CD4-positive, alpha-beta memory T cell (primary cell): Measurements from ENCODE around the gene NMRK2. TPM values are rescaled to one million over a fixed set of nuclear protein-coding genes. Genes with fewer than 3 reads are reported as not detected.

Experiments
- CTCF ChIA-PET: fragments of 350-600 bp; sonication (Branson Sonifier 250); formaldehyde crosslinking; loops from one replicate; lab custom pipeline; 2021; ENCODE audit warnings: inconsistent platforms; ENCODE audit not compliant: partially characterized antibody; lab: Charles Lee
- POLR2A ChIA-PET: fragments of 350-600 bp; sonication (Branson Sonifier 250); formaldehyde crosslinking; loops from one replicate; lab custom pipeline; 2021; ENCODE audit not compliant: partially characterized antibody; lab: Charles Lee
- DNase-seq, 5 donors: peaks; one replicate each; pipeline versions ENCODE4 v3.0.0 to v3.0.0-alpha.2; 2020 to 2022; ENCODE audit warnings: mixed read lengths in 1 of 5
- H3K27ac ChIP-seq: one replicate; pipeline ENCODE4 v1.7.0; 2013; ENCODE audit warnings: low read depth, low read length
- H3K27me3 ChIP-seq: 2 replicates; pipeline ENCODE4 v1.7.0; 2013; ENCODE audit warnings: mild to moderate bottlenecking, low read length, moderate library complexity; ENCODE audit not compliant: insufficient read depth
- H3K36me3 ChIP-seq: 2 replicates; pipeline ENCODE4 v1.7.0; 2013; ENCODE audit warnings: mild to moderate bottlenecking, low read length, moderate library complexity; ENCODE audit not compliant: insufficient read depth
- H3K4me1 ChIP-seq: 2 replicates; pipeline ENCODE4 v1.7.0; 2013; ENCODE audit warnings: mild to moderate bottlenecking, low read length, moderate library complexity; ENCODE audit not compliant: insufficient read depth
- H3K4me3 ChIP-seq, 2 donors: one replicate each; pipeline ENCODE4 v1.7.0; 2013; ENCODE audit warnings: low read length in 2 of 2, mild to moderate bottlenecking in 1 of 2
- H3K9me3 ChIP-seq, 2 donors: one replicate each; pipeline ENCODE4 v1.7.0; 2013; ENCODE audit warnings: low read length in 2 of 2, control low read depth in 1 of 2; ENCODE audit not compliant: control insufficient read depth in 1 of 2
- H3K27ac Mint-ChIP-seq, 7 donors: one replicate each; pipeline ENCODE4 v1.8.0; 2020 to 2021; ENCODE audit warnings: mixed read lengths in 7 of 7, mild to moderate bottlenecking in 6 of 7, inconsistent platforms in 3 of 7, moderate library complexity in 3 of 7
- H3K27me3 Mint-ChIP-seq, 2 donors: one replicate each; pipeline ENCODE4 v1.8.0; 2020 to 2021; ENCODE audit warnings: mixed read lengths in 2 of 2
- H3K36me3 Mint-ChIP-seq, 2 donors: one replicate each; pipeline ENCODE4 v1.8.0; 2020 to 2021; ENCODE audit warnings: mixed read lengths in 2 of 2, inconsistent platforms in 1 of 2, mild to moderate bottlenecking in 1 of 2
- H3K4me1 Mint-ChIP-seq, 4 donors: one replicate each; pipeline ENCODE4 v1.8.0; 2020 to 2021; ENCODE audit warnings: mixed read lengths in 4 of 4, mild to moderate bottlenecking in 1 of 4
- H3K4me3 Mint-ChIP-seq, 8 donors: one replicate each; pipeline ENCODE4 v1.8.0; 2020 to 2021; ENCODE audit warnings: mixed read lengths in 8 of 8, mild to moderate bottlenecking in 7 of 8, moderate library complexity in 6 of 8, inconsistent platforms in 3 of 8
- H3K9me3 Mint-ChIP-seq, 8 donors: one replicate each; pipeline ENCODE4 v1.8.0; 2020 to 2021; ENCODE audit warnings: mixed read lengths in 8 of 8, mild to moderate bottlenecking in 5 of 8, inconsistent platforms in 3 of 8, moderate library complexity in 1 of 8
- intact Hi-C: fragments of 100-400 bp; cut with micrococcal nuclease; formaldehyde crosslinking; loops from one replicate; pipeline ENCODE4 v1.15.1; 2023
- polyA plus RNA-seq, 2 donors: library from polyadenylated mRNA; unstranded; fragments of 300-500 nt; fragmentation: Illumina TruSeq; gene quantifications; one replicate each; pipeline ENCODE4 v1.2.3, GENCODE V29; 2021
- total RNA-seq, 2 experiments: library from RNA; stranded (reverse); gene quantifications; one replicate each; pipeline ENCODE4 v1.2.3, GENCODE V29; 2021

Gene NMRK2
- total and polyA plus RNA-seq, 4 experiments from 2014 or later: not detected

DNA sequence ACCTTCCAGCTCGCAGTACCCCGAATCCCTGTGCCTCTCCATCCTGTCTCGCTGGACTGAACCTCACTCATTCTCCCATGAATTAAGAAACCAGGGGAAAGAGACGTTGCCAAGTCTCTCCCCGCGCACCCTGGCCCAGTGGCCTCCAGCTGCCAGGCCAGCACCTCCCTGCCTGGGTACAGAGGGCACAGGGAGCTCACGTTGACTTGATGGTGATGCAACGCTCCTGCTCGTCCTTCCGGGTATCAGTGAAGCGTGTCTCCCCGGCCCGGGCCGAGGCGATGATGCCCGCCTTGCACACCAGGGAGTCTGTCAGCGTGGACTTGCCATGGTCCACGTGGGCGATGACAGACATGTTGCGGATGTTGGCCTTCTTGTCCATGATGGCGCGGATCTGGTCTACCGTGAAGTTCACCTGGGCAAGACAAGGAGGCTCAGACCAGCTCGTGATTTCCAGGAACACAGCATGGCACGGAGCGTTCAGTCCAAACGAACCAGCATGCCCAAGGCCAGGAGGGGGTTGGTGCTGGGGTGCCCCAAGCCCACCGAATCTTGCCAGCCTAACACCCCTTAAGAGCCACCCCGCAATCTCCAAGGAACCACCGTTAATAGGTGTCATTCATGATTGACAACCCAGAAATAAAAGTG, 51.2 kb downstream of the NMRK2 start:
- H3K4me1 ChIP-seq: peaks cover 59% of the 10 kb centered on the region
- H3K27me3 ChIP-seq: no peaks in the 10 kb centered on the region
- Mint-ChIP-seq H3K36me3 (peaks cover 42 to 64% of the 10 kb centered on the region in 2 donors), H3K4me1 (peaks cover 21 to 61% (median 40%) of the 10 kb centered on the region in 4 donors), H3K27me3 (no peaks in the 10 kb centered on the region), H3K4me3 (peak overlapping the region; percentile 96 to 98 (median 97)), H3K27ac (peak overlapping the region; percentile 94 to 99 (median 97)), H3K9me3 (peaks cover 0 to 10% (median 0%) of the 10 kb centered on the region in 8 donors)
- peak overlapping the region; percentile 67 to 93 for H3K4me3 ChIP-seq
- DNase-seq: peak in 1 of 5 donors; percentile 18
- ChIA-PET POLR2A (interaction anchor here (1.2 to 7.2 kb wide), 8 partner anchors 8 to 197 kb away, joined by 3 to 106 read pairs (median 21); partner anchors contain the start of genes DAPK3, PIAS4 and ZBTB7A), CTCF (no interaction called here)
- H3K9me3 ChIP-seq: no peaks in the 10 kb centered on the region
- peak overlapping the region; percentile 91 for H3K27ac ChIP-seq
- intact Hi-C loops: loop anchor here (2.0 kb wide), 1 partner anchor 221 kb away; the partner anchor contains the start of gene MRPL54
- peaks cover 53% of the 10 kb centered on the region for H3K36me3 ChIP-seq

- no peaks in the 10 kb centered on the region for H3K9me3 ChIP-seq
- CTCF ChIA-PET: no interaction called here
- peak overlapping the region; percentile 91 for H3K27ac ChIP-seq
- peak overlapping the region; percentile 96 to 98 (median 97) for H3K4me3 Mint-ChIP-seq
- H3K4me1 Mint-ChIP-seq: peaks cover 19 to 59% (median 40%) of the 10 kb centered on the region in 4 donors
- peak overlapping the region; percentile 94 to 99 (median 97) for H3K27ac Mint-ChIP-seq
- peaks cover 40 to 59% of the 10 kb centered on the region in 2 donors for H3K36me3 Mint-ChIP-seq
- POLR2A ChIA-PET: interaction anchor here (0.6 to 7.2 kb wide), 13 partner anchors 8 to 222 kb away, joined by 3 to 106 read pairs (median 14); partner anchors contain the start of genes DAPK3, MRPL54, PIAS4 and ZBTB7A
- peaks cover 48% of the 10 kb centered on the region for H3K36me3 ChIP-seq
- intact Hi-C loops: loop anchor here (2.0 kb wide), 1 partner anchor 222 kb away; the partner anchor contains the start of gene MRPL54
- peak overlapping the region; percentile 67 to 93 for H3K4me3 ChIP-seq
- H3K27me3 Mint-ChIP-seq: no peaks in the 10 kb centered on the region
- no peaks in the 10 kb centered on the region for H3K27me3 ChIP-seq
- H3K4me1 ChIP-seq: peaks cover 56% of the 10 kb centered on the region
- peaks cover 0 to 10% (median 0%) of the 10 kb centered on the region in 8 donors for H3K9me3 Mint-ChIP-seq
- peak in 1 of 5 donors; percentile 13 for DNase-seq
These were observed 51.7 kb downstream of the NMRK2 start for GRCh38 chr19:3984584-3984907.

- Mint-ChIP-seq H3K4me3 (peak within 1 kb of the TSS; percentile 96 to 98 (median 97)), H3K36me3 (peaks cover 40 to 56% of the 10 kb centered on the region in 2 donors), H3K27ac (peak within 1 kb of the TSS; percentile 94 to 99 (median 97)), H3K9me3 (peaks cover 0 to 10% (median 0%) of the 10 kb centered on the region in 8 donors), H3K27me3 (no peaks in the 10 kb centered on the region), H3K4me1 (peaks cover 20 to 61% (median 41%) of the 10 kb centered on the region in 4 donors)
- peak; percentile 91 to 95 (median 94) for DNase-seq
- Histone ChIP-seq H3K4me3 (peak within 1 kb of the TSS; percentile 67 to 93), H3K4me1 (peaks cover 55% of the 10 kb centered on the region), H3K9me3 (no peaks in the 10 kb centered on the region), H3K27me3 (no peaks in the 10 kb centered on the region), H3K36me3 (peaks cover 44% of the 10 kb centered on the region), H3K27ac (peak within 1 kb of the TSS; percentile 91)
- ChIA-PET POLR2A (interaction anchor here (0.6 to 7.2 kb wide), 26 partner anchors 9 to 358 kb away, joined by 3 to 106 read pairs (median 6); partner anchors contain the start of genes DAPK3, MPND, MRPL54 and PIAS4), CTCF (interaction anchor here (0.6 to 1.7 kb wide), 12 partner anchors 14 to 222 kb away, joined by 3 to 26 read pairs (median 4); partner anchors contain the start of genes DAPK3, MRPL54 and PIAS4)
- intact Hi-C loops: loop anchor here (1.0 to 2.0 kb wide), 4 partner anchors 14 to 222 kb away; partner anchors contain the start of genes ANKRD24, DAPK3, MRPL54 and PIAS4
These were observed 52.2 kb downstream of the NMRK2 start, which contains the start of gene EEF2 for GRCh38 chr19:3984908-3985642. Gene EEF2, minus strand, starts transcription at chr19:3985463. Its CDS starts 83 bp downstream, at chr19:3985380.

DNA sequence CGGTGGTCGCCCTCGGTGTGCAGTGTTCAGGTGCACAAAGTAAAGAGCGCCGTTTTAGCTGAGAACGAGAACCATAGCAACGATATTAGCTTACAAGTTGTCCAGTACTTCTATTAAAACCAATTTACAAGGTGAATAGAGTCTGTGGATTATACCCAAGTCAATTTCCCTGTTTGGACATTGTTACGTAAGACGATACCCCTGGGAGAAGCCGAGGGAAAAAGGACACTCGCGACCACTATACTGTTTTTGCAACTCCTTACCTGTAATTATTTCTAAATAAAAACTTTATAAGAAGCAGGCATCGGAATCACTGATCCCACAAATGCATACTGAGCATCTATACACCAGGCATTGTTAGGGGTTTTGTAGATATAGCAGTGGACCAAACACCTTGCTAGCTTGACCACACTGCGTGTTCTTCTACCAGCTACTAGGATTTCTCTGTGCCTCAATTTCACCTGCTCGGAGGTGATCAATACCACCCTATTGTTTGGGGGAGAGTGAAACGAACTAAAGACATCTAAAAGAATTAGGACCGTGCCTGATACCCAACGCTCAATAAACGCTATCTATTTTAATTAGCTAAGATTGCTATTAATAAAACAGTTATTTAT, 52.9 kb downstream of the NMRK2 start:
- CTCF ChIA-PET: interaction anchor here (0.6 to 1.7 kb wide), 12 partner anchors 14 to 223 kb away, joined by 3 to 26 read pairs (median 4); partner anchors contain the start of genes DAPK3, MRPL54 and PIAS4

DNA sequence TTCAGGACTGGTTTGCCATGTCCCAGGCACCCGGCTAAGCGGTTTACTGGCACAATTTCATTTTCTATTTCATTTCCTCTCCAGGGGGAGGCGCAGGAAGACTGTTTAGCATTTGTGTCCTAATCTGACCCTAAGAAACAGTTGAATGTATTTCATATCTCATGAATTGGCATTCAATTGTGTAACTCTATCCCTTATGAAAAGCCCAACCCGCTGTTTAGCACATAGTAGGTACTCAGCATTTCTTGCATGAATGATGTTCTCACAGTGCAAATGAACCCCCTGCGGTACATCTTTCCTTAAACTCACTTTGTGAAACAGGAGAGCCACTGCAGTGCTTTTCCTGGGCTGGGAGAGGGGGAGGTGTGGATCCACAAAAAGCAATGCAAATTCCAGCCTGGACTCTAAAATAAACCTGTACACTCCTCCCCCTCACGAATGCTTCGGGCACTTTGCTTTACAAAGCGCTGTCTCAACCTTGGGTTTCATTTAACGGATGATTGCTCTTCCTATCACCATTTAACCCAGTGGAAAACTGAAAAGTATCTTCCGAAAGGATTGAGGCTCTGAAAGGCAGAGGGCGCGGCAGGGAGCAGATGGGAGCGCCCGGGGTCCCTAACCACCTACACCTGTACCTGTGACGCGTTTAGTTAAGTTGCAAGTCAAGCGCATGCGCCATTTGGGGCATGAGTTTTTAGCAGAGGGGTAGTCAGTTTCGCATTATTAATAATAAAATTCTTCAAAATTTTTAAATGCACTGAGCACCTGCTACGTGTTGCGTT, 53.6 kb downstream of the NMRK2 start:
- Histone ChIP-seq H3K4me1 (peaks cover 49% of the 10 kb centered on the region), H3K27ac (peak overlapping the region; percentile 52), H3K36me3 (peaks cover 30% of the 10 kb centered on the region), H3K4me3 (peak overlapping the region; percentile 56 to 67), H3K27me3 (no peaks in the 10 kb centered on the region), H3K9me3 (no peaks in the 10 kb centered on the region)
- Mint-ChIP-seq H3K9me3 (peaks cover 0 to 10% (median 0%) of the 10 kb centered on the region in 8 donors), H3K27ac (peak overlapping the region; percentile 86 to 99 (median 97)), H3K36me3 (peaks cover 36 to 46% of the 10 kb centered on the region in 2 donors), H3K4me3 (peak overlapping the region; percentile 91 to 98 (median 97)), H3K4me1 (peaks cover 22 to 63% (median 43%) of the 10 kb centered on the region in 4 donors), H3K27me3 (no peaks in the 10 kb centered on the region)
- ChIA-PET POLR2A (interaction anchor here (0.6 to 7.2 kb wide), 18 partner anchors 8 to 485 kb away, joined by 3 to 106 read pairs (median 6); partner anchors contain the start of genes DAPK3, MPND, MRPL54 and PIAS4), CTCF (interaction anchor here (1.1 to 2.6 kb wide), 10 partner anchors 15 to 220 kb away, joined by 3 to 26 read pairs (median 14); partner anchors contain the start of genes DAPK3 and PIAS4)
- intact Hi-C loops: loop anchor here (1.0 to 2.0 kb wide), 5 partner anchors 80 to 218 kb away; partner anchors contain the start of gene ZBTB7A
- peak; percentile 68 to 73 (median 72) for DNase-seq

More for the DNA sequence above, 52.9 kb downstream of the NMRK2 start:
- H3K27ac Mint-ChIP-seq: peak overlapping the region; percentile 94 to 99 (median 97)
- Histone ChIP-seq H3K9me3 (no peaks in the 10 kb centered on the region), H3K27me3 (no peaks in the 10 kb centered on the region), H3K4me1 (peaks cover 50% of the 10 kb centered on the region), H3K4me3 (peak overlapping the region; percentile 56 to 67), H3K36me3 (peaks cover 37% of the 10 kb centered on the region), H3K27ac (peak overlapping the region; percentile 52)
- no peak for DNase-seq
- no peaks in the 10 kb centered on the region for H3K27me3 Mint-ChIP-seq
- intact Hi-C loops: loop anchor here (1.0 to 2.0 kb wide), 9 partner anchors 14 to 223 kb away; partner anchors contain the start of genes ANKRD24, DAPK3, MRPL54 and PIAS4
- POLR2A ChIA-PET: interaction anchor here (0.6 to 7.2 kb wide), 24 partner anchors 9 to 357 kb away, joined by 3 to 106 read pairs (median 6); partner anchors contain the start of genes DAPK3, MPND, MRPL54 and PIAS4
- peak overlapping the region; percentile 91 to 98 (median 97) for H3K4me3 Mint-ChIP-seq
- peaks cover 22 to 65% (median 44%) of the 10 kb centered on the region in 4 donors for H3K4me1 Mint-ChIP-seq
- peaks cover 0 to 10% (median 0%) of the 10 kb centered on the region in 8 donors for H3K9me3 Mint-ChIP-seq
- H3K36me3 Mint-ChIP-seq: peaks cover 40 to 53% of the 10 kb centered on the region in 2 donors
